Skeletal muscle tissue (tissue), 5 donors: ENCODE results near the gene POTED. TPM values are rescaled to one million over a fixed set of nuclear protein-coding genes. Genes with fewer than 3 reads are reported as not detected.
"Not testable (repeated sequence)": the region's sequence is repeated elsewhere in the genome, so short reads cannot be mapped to it uniquely, and the experiment has no call there.

Source experiments
- H3K27ac ChIP-seq: one replicate; pipeline ENCODE4 v1.7.0; 2013; ENCODE audit warnings: mild to moderate bottlenecking, low read depth, low read length, inconsistent platforms
- H3K27me3 ChIP-seq, 3 donors: one replicate each; pipeline ENCODE4 v1.7.0; 2013; ENCODE audit warnings: low read length in 3 of 3; ENCODE audit not compliant: control insufficient read depth in 3 of 3, insufficient read depth in 3 of 3
- H3K36me3 ChIP-seq, 3 donors: one replicate each; pipeline ENCODE4 v1.7.0; 2013; ENCODE audit warnings: low read length in 3 of 3; ENCODE audit not compliant: control insufficient read depth in 3 of 3, insufficient read depth in 3 of 3
- H3K4me1 ChIP-seq, 3 donors: one replicate each; pipeline ENCODE4 v1.7.0; 2013; ENCODE audit warnings: low read length in 3 of 3, mild to moderate bottlenecking in 3 of 3; ENCODE audit not compliant: control insufficient read depth in 3 of 3, insufficient read depth in 3 of 3
- H3K4me3 ChIP-seq, 3 donors: one replicate each; pipeline ENCODE4 v1.7.0; 2013; ENCODE audit warnings: low read length in 3 of 3
- H3K9ac ChIP-seq, 3 donors: one replicate each; pipeline ENCODE4 v1.7.0; 2013; ENCODE audit warnings: low read length in 3 of 3, mild to moderate bottlenecking in 3 of 3, moderate library complexity in 2 of 3, low read depth in 1 of 3
- H3K9me3 ChIP-seq, 3 donors: one replicate each; pipeline ENCODE4 v1.7.0; 2013; ENCODE audit warnings: low read length in 3 of 3; ENCODE audit not compliant: control insufficient read depth in 3 of 3
- small RNA-seq: library from RNA; depleted of rRNA; stranded (forward); fragments of <200 nt; gene quantifications from one replicate; pipeline ENCODE3, GENCODE V24; 2014
- total RNA-seq: library from RNA; depleted of rRNA; stranded (reverse); fragments of >200 nt; gene quantifications from one replicate; pipeline ENCODE4 v1.2.3, GENCODE V29; 2014
- donor health status: Osteomylitis.

The POTED gene
- not detected for total RNA-seq

- not testable (repeated sequence) for H3K9ac ChIP-seq, H3K27ac ChIP-seq, H3K36me3 ChIP-seq, H3K4me3 ChIP-seq, H3K9me3 ChIP-seq, H3K4me1 ChIP-seq, H3K27me3 ChIP-seq
Measured at GRCh38 chr21:13609477-13609876, at the start of gene POTED. POTED (plus strand) TSS chr21:13609777; CDS start chr21:13610229, 452 bp downstream.

GRCh38 chr21:13650101-13650500 is 40.5 kb downstream of the POTED start:
- not testable (repeated sequence) for H3K9ac ChIP-seq, H3K4me1 ChIP-seq, H3K9me3 ChIP-seq, H3K36me3 ChIP-seq, H3K4me3 ChIP-seq, H3K27me3 ChIP-seq, H3K27ac ChIP-seq

DNA sequence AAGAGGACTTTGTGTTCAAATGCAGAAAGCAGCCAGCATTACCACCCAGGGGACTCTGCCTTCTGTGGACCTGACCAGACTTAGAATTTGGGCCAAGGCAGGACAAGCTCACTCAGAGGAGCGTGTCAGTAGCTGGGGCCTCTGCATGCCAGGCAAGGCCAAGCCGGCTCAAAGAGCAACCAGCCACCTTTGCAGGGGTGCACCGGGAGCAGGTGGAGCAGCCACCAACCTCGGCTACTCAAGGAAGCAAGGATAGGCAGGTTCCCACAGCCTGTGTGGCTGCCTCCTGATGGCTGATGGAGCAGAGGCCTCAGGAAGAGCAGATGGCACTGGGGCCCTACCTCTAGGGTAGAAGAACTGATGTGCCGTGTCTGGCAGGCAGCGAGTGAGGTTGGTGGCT is 42.2 kb downstream of the POTED start:
- not testable (repeated sequence) for H3K4me1 ChIP-seq, H3K9me3 ChIP-seq, H3K27me3 ChIP-seq, H3K27ac ChIP-seq, H3K4me3 ChIP-seq, H3K36me3 ChIP-seq, H3K9ac ChIP-seq

Small RNAs within 50 kb of the gene (small RNA-seq; reads per million reads assigned to genes)
- gene AL050303.3, result not detected
- not detected for gene MIR3118-1
- not detected for gene RNU6-286P
